HG03575 (cell line): ENCODE results near the gene TXNDC17.
"Not testable (repeated sequence)": the region's sequence is repeated elsewhere in the genome, so short reads cannot be mapped to it uniquely, and the experiment has no call there.

Source experiments
- ATAC-seq: cut with Tn5 transposase; IDR thresholded peaks from one replicate; pipeline ENCODE4 v1.9.1; 2021; ENCODE audit not compliant: unreplicated experiment, insufficient number of reproducible peaks, low FRiP score; ENCODE audit errors: extremely low read depth

The TXNDC17 gene

GRCh38 chr17:6677946-6678345, 37.1 kb downstream of the TXNDC17 start:
- ATAC-seq = no peak

GRCh38 chr17:6679241-6679640, 38.4 kb downstream of the TXNDC17 start:
- no peak for ATAC-seq

- ATAC-seq = no peak
Measured at GRCh38 chr17:6681176-6681575, 40.3 kb downstream of the TXNDC17 start.

- no peak for ATAC-seq
Measured at GRCh38 chr17:6681671-6682070, 40.8 kb downstream of the TXNDC17 start.

- no peak for ATAC-seq
Measured at GRCh38 chr17:6682339-6682738, 41.5 kb downstream of the TXNDC17 start.

- no peak for ATAC-seq
Measured at GRCh38 chr17:6683081-6683684, 42.3 kb downstream of the TXNDC17 start.

- ATAC-seq = no peak
Measured at GRCh38 chr17:6683730-6684459, 43.0 kb downstream of the TXNDC17 start.

GRCh38 chr17:6684460-6684783, 43.6 kb downstream of the TXNDC17 start:
- ATAC-seq = no peak

GRCh38 chr17:6684881-6685767, 44.3 kb downstream of the TXNDC17 start:
- ATAC-seq = no peak

- no peak for ATAC-seq
Measured at GRCh38 chr17:6686026-6686425, 45.2 kb downstream of the TXNDC17 start.

- ATAC-seq = no peak
Measured at GRCh38 chr17:6688944-6689343, 48.1 kb downstream of the TXNDC17 start.

- no peak for ATAC-seq
Measured at GRCh38 chr17:6690641-6691040, 49.8 kb downstream of the TXNDC17 start.

- ATAC-seq = no peak
Measured at GRCh38 chr17:6691546-6691945, 50.7 kb downstream of the TXNDC17 start.

GRCh38 chr17:6691958-6692357, 51.1 kb downstream of the TXNDC17 start:
- not testable (repeated sequence) for ATAC-seq
